Stimulated activated naive B cell treated with anti-CD40 and anti-IgM and Interleukin-4, amounts not matched to agents 10 μg/mL and 1 μg/mL and 100 μg/mL, for 72 hours (primary cell): Measurements from ENCODE around the gene RMI2.

Experiments
- ATAC-seq, 2 donors: fragments of 150-1000 bp; cut with Tn5 transposase; replicated peaks; 2 replicates each; pipeline ENCODE4 v1.10.0; 2021; ENCODE audit warnings: moderate library complexity in 1 of 2
- DNase-seq: peaks from one replicate; pipeline ENCODE4 v3.0.0; 2021
- H3K27ac Mint-ChIP-seq: one replicate; pipeline ENCODE4 v1.8.0; 2022; ENCODE audit warnings: mild to moderate bottlenecking, mixed read lengths
- H3K27me3 Mint-ChIP-seq, 2 donors: one replicate each; pipeline ENCODE4 v1.8.0; 2022; ENCODE audit warnings: mixed read lengths in 2 of 2
- H3K36me3 Mint-ChIP-seq, 2 donors: one replicate each; pipeline ENCODE4 v1.8.0; 2022; ENCODE audit warnings: mixed read lengths in 2 of 2, mild to moderate bottlenecking in 1 of 2
- H3K4me1 Mint-ChIP-seq, 2 donors: one replicate each; pipeline ENCODE4 v1.8.0; 2022; ENCODE audit warnings: mixed read lengths in 2 of 2, mild to moderate bottlenecking in 1 of 2
- H3K4me3 Mint-ChIP-seq, 2 donors: one replicate each; pipeline ENCODE4 v1.8.0; 2022; ENCODE audit warnings: mild to moderate bottlenecking in 2 of 2, mixed read lengths in 2 of 2, moderate library complexity in 1 of 2
- H3K9me3 Mint-ChIP-seq, 2 donors: one replicate each; pipeline ENCODE4 v1.8.0; 2022; ENCODE audit warnings: mixed read lengths in 2 of 2, mild to moderate bottlenecking in 1 of 2

The RMI2 gene

GRCh38 chr16:11395008-11395948 lies 50.0 kb downstream of the RMI2 start:
- H3K4me3 Mint-ChIP-seq: no peak overlapping the region

GRCh38 chr16:11395949-11396240 lies 50.6 kb downstream of the RMI2 start:
- H3K4me1 Mint-ChIP-seq: peaks cover 10 to 12% of the 10 kb centered on the region in 2 donors
- peak overlapping the region in 1 of 2 donors; percentile 6 for H3K4me3 Mint-ChIP-seq
- no peaks in the 10 kb centered on the region for H3K9me3 Mint-ChIP-seq
- ATAC-seq (peak in 1 of 2 donors; percentile 15), DNase-seq (no peak)
- peaks cover 0 to 1% of the 10 kb centered on the region in 2 donors for H3K36me3 Mint-ChIP-seq
- no peaks in the 10 kb centered on the region for H3K27me3 Mint-ChIP-seq
- H3K27ac Mint-ChIP-seq: no peak overlapping the region

More at GRCh38 chr16:11395008-11395948, 50.0 kb downstream of the RMI2 start:
- Mint-ChIP-seq H3K27ac (no peak overlapping the region), H3K9me3 (no peaks in the 10 kb centered on the region), H3K4me1 (peaks cover 10 to 12% of the 10 kb centered on the region in 2 donors), H3K36me3 (peaks cover 0 to under 1% of the 10 kb centered on the region in 2 donors), H3K27me3 (no peaks in the 10 kb centered on the region)
- DNase-seq (no peak), ATAC-seq (no peak)

- Mint-ChIP-seq H3K36me3 (peaks cover 0 to 1% of the 10 kb centered on the region in 2 donors), H3K27ac (no peak overlapping the region), H3K4me3 (peak overlapping the region in 1 of 2 donors; percentile 6), H3K9me3 (no peaks in the 10 kb centered on the region), H3K4me1 (peaks cover 10 to 12% of the 10 kb centered on the region in 2 donors), H3K27me3 (no peaks in the 10 kb centered on the region)
- DNase-seq (peak; percentile 55), ATAC-seq (peak; percentile 76 to 83)
Measured at GRCh38 chr16:11396241-11397048, 51.2 kb downstream of the RMI2 start.

- H3K27me3 Mint-ChIP-seq: peaks cover 0 to 4% of the 10 kb centered on the region in 2 donors
- no peaks in the 10 kb centered on the region for H3K9me3 Mint-ChIP-seq
- H3K36me3 Mint-ChIP-seq: peaks cover 0 to 1% of the 10 kb centered on the region in 2 donors
- DNase-seq (no peak), ATAC-seq (no peak)
- no peak overlapping the region for H3K4me3 Mint-ChIP-seq
- H3K4me1 Mint-ChIP-seq: peaks cover 10 to 12% of the 10 kb centered on the region in 2 donors
- no peak overlapping the region for H3K27ac Mint-ChIP-seq
Measured at GRCh38 chr16:11398136-11398535, 52.9 kb downstream of the RMI2 start.

- no peaks in the 10 kb centered on the region for H3K9me3 Mint-ChIP-seq
- ATAC-seq (no peak), DNase-seq (no peak)
- H3K27ac Mint-ChIP-seq: no peak overlapping the region
- peaks cover 0 to 1% of the 10 kb centered on the region in 2 donors for H3K36me3 Mint-ChIP-seq
- peaks cover 0 to 4% of the 10 kb centered on the region in 2 donors for H3K27me3 Mint-ChIP-seq
- no peak overlapping the region for H3K4me3 Mint-ChIP-seq
- H3K4me1 Mint-ChIP-seq: peaks cover 10 to 12% of the 10 kb centered on the region in 2 donors
Measured at GRCh38 chr16:11398851-11399250, 53.6 kb downstream of the RMI2 start.

GRCh38 chr16:11399261-11399831 lies 54.1 kb downstream of the RMI2 start:
- DNase-seq (no peak), ATAC-seq (no peak)
- Mint-ChIP-seq H3K27ac (no peak overlapping the region), H3K4me1 (peaks cover 10 to 12% of the 10 kb centered on the region in 2 donors), H3K4me3 (no peak overlapping the region), H3K27me3 (peaks cover 0 to 4% of the 10 kb centered on the region in 2 donors), H3K36me3 (peaks cover 0 to 1% of the 10 kb centered on the region in 2 donors), H3K9me3 (no peaks in the 10 kb centered on the region)

GRCh38 chr16:11400076-11400475 lies 54.8 kb downstream of the RMI2 start:
- Mint-ChIP-seq H3K36me3 (peaks cover 0 to 1% of the 10 kb centered on the region in 2 donors), H3K4me3 (no peak overlapping the region)
- DNase-seq: no peak

More at GRCh38 chr16:11400076-11400475, 54.8 kb downstream of the RMI2 start:
- H3K27ac Mint-ChIP-seq: peak overlapping the region; percentile 84
- H3K9me3 Mint-ChIP-seq: no peaks in the 10 kb centered on the region
- no peak for ATAC-seq
- peaks cover 10 to 13% of the 10 kb centered on the region in 2 donors for H3K4me1 Mint-ChIP-seq
- H3K27me3 Mint-ChIP-seq: peaks cover 0 to 4% of the 10 kb centered on the region in 2 donors
